GM18499 (cell line): Measurements from ENCODE around the gene HEXD.
"Not testable (repeated sequence)": the region's sequence is repeated elsewhere in the genome, so short reads cannot be mapped to it uniquely, and the experiment has no call there.

Experiments used
- ATAC-seq: cut with Tn5 transposase; IDR thresholded peaks from one replicate; pipeline ENCODE4 v1.9.1; 2021; ENCODE audit warnings: moderate number of reproducible peaks; ENCODE audit not compliant: insufficient read depth, unreplicated experiment

Gene HEXD

GRCh38 chr17:82450357-82451106, 32.4 kb downstream of the HEXD start, which contains the start of gene CYBC1:
Gene CYBC1, minus strand, starts transcription at chr17:82450752. Its CDS starts 1,498 bp downstream, at chr17:82449254.
- no peak for ATAC-seq

DNA sequence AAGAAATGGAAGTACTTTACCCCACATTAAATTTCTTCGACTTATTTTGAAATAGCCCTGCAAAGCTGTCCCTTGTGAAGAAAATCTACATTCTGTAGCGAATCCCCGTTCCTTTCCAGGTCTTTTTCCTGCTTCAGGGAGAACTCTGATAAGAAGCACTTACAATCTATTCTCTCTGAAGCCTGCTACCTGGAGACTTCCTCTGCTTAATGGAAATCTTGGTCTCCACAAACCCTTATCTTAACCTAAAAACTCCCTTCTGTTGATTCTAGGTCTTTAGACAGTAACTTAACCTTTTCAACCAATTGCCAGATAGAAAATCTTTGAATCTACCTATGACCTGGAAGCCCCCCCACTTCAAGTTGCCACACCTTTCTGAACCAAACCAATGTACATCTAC, 34.0 kb downstream of the HEXD start:
- no peak for ATAC-seq

DNA sequence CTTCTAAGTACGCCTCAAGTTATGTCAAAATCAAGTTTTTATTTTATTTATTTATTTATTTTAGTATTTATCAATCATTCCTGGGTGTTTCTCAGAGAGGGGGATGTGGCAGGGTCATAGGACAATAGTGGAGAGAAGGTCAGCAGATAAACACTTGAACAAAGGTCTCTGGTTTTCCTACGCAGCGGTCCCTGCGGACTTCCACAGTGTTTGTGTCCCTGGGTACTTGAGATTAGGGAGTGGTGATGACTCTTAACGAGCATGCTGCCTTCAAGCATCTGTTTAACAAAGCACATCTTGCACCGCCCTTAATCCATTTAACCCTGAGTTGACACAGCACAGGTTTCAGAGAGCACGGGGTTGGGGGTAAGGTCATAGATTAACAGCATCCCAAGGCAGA, 35.0 kb downstream of the HEXD start:
- ATAC-seq, result not testable (repeated sequence)

DNA sequence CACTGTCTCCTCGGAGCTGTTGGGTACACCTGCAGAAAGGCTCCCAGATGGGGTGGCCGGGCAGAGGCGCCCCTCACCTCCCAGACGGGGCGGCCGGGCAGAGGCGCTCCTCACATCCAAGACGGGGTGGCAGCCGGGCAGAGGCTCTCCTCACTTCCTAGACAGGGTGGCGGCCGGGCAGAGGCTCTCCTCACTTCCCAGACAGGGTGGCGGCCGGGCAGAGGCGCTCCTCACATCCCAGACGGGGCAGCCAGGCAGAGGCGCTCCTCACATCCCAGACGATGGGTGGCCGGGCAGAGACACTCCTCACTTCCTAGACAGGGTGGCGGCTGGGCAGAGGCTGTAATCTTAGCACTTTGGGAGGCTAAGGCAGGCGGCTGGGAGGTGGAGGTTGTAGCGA, 35.6 kb downstream of the HEXD start:
- ATAC-seq, result not testable (repeated sequence)

DNA sequence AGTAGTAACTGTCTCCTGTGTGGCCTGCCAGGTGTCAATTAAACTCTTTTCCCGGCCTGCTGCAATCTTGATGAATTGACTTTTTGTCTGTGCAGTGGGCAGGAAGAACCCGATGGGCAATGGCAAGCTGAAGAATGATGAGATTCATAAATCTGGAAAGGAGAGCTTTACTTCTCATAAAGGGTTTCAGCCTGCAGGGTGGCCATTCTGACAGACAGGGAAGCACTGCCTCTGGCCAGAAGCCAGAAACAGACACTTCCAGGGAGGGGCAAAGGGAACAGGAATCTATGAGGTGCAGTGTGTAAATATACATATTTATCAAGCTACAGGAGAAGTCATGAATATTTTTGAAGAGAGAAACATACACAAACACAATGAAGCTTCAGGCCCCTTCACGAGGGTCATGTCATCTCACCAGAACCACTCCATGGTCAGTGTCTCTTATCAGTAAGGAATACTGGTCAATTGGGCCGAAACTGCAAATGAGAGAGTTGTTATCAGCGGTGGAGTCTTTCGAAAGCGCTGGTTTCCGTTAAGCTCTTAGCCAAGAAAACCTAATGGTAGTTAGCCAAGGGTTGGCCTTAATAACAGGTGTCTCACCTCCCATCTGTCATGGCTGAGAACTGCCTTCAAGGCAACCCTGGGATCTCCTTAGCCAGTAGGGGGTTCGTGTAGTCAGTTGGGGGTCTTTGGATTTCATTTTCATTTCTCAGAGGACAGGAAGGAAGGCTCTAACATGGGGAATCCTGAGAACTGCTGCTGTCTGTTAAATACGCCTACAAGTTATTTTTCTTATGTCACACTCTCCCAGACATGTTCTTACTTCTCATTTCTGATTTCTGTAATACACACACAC, 39.2 kb downstream of the HEXD start:
- ATAC-seq, result no peak

DNA sequence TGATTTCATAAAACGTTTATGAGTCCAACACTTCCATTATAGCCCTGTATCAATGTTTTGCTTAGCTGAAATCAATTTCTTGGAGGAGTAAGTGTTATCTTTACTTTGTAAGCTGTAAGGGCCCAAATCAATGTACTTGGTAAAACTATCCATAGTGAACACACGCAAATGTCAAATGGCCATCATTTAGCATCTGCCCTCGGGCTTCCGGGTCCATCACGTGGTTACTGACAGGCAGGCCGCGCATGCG, 39.7 kb downstream of the HEXD start:
- ATAC-seq, result no peak

GRCh38 chr17:82458179-82458884, 40.2 kb downstream of the HEXD start, which contains the start of gene NARF:
Gene NARF, plus strand, starts transcription at chr17:82458741. Its CDS starts 63 bp downstream, at chr17:82458804.
- peak; percentile 89 for ATAC-seq

- no peak for ATAC-seq
Observed at GRCh38 chr17:82458885-82459424, 40.8 kb downstream of the HEXD start.

GRCh38 chr17:82459936-82460335, 41.8 kb downstream of the HEXD start:
- ATAC-seq, result not testable (repeated sequence)

DNA sequence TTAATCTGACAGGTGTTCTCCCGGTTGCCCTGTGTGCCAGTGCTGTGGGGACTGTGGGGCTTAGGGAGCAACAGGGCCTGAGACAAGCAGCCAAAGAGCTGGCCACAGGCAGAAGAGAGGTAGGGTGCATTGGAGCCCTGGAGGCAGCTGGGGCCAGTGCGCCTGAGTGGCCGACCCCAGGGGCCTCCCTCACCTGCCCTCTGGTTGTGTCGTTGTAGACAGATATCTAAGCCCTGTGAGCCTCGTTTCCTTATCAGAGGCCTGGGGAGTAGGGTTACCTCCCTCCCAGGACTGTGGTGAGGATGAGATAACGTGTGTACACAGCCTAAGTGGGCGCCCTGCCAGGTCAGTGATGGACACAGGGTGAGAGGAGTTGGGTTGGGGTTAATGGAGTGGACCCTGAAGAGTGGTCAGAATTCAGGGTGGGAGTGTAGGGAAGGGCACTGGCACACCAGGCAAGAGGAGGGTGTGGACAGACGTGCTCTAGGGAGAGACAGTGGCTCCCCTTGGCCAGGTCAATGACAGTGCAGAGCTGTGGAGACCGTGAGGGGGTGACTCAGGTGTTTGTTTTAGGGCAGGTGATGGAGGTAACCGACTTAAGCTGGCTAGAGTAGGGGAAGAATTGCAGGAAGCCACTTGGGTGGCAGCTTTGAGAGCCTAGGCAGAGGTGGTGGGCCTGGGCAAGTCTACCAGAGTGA, 43.8 kb downstream of the HEXD start:
- no peak for ATAC-seq

- ATAC-seq, result no peak
Observed at GRCh38 chr17:82463391-82463790, 45.2 kb downstream of the HEXD start.

GRCh38 chr17:82463925-82464566, 45.9 kb downstream of the HEXD start:
- no peak for ATAC-seq

- no peak for ATAC-seq
Observed at GRCh38 chr17:82464567-82464929, 46.4 kb downstream of the HEXD start.

DNA sequence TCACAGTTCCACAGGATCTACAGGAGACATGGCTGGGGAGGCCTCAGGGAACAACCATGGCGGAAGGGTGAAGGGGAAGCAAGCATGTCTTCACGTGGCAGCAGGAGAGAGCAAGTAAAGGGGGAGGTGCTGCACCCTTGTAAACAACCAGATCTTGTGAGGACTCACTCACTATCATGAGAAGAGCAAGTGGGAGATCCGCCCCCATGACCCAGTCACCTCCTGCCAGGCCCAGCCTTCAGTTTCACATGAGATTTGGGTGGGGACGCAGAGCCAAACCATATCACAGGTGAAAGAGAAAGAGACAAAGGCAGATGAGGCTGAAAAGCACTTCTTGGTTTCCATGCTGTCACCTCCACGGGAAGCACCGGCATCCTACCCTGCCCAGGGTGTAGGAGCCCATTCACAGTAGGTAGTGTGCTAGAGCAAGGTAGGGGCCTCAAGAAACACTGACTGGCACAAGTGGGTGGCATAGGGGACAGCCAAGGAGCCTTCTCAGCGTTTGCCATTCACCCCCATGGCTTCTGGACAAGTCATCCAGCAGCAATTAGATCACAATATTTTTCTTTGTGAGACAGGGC, 47.0 kb downstream of the HEXD start:
- no peak for ATAC-seq

DNA sequence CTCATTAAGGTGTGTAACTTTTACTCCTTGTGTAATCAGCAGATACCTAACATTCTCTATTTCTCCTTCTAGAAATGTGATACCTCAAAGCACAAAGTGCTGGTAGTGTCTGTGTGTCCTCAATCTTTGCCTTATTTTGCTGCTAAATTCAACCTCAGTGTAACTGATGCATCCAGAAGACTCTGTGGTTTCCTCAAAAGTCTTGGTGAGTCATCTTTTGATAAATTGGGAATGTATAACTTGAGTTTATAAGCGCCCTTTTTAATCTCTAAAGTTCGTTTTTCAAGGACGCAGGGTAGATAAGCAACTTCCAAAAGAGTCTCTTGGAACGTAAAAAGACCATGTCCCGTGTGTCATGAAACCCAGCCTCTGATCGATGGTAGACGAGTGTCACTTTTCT, 50.5 kb downstream of the HEXD start:
- ATAC-seq, result no peak

DNA sequence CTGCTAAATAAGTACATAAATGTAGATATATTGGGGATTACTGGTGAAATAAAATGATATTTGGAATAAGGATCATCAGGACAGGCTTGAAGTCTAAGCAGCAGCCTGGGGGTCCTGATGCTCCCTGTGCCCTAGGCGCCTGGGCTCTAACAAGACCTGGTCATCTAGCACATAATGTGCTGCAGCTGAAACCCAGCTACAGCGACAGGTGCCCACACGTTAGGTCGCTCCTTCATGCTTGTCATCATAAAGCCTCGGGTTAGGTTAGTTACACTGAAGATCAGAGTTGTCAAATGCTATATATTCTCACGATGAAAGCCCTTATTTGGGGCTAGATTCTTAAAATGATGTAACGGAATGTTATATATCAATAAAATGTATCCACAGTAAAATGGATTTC, 51.9 kb downstream of the HEXD start:
- no peak for ATAC-seq

GRCh38 chr17:82474223-82475010, 56.3 kb downstream of the HEXD start:
- no peak for ATAC-seq

DNA sequence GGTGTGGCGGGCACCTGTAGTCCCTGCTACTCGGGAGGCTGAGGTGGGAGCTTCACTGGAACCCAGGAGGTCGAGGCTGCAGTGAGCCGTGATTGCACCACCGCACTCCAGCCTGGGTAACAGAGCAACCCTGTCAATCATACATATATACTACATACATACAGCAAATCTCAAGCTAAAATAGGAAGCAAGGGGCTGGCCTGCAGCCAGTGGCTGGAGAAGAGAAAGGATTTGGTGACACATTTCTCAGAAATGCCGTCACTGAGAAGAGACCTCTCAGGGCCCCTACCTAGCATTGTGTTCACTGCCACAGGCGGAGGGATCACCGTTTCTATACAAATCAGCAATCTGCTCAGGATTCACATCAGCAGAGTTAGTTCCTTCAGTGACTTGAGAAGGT, 57.3 kb downstream of the HEXD start:
- ATAC-seq, result no peak

DNA sequence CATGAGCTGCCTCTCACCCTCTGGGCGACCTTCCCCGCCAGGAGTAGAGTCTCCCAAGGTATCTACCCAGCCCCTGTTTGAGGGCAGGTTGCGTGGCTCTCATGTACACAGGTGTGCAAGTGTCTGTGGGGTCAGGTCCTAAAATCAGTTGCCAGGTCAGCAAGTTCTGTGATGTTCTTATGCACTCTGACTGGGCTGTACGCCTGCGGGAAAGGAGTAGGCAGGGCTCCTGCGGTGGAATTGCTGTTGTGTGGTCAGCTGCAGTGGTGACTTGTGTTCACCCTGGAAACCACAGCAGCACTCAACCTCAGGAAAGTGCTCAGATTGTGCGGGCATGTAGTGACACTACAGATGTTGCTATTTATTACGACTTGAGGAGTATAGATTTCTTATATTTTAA, 59.8 kb downstream of the HEXD start:
- no peak for ATAC-seq
